ENCODE results near the gene KCMF1.

DNA sequence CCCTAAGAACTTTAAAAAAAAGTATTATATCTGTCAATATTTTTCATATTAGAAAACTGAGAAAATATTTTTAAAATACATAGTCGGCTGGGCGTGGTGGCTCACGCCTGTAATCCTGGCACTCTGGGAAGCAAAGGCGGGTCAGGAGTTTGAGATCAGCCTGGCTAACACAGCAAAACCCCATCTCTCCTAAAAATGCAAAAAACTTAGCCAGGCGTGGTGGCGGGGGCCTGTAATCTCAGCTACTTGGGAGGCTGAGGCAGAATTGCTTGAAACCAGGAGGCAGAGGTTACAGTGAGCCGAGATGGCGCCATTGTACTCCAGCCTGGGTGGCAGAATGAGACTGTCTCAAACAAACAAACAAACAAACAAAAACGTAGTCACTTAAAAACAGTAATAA, 5.1 kb upstream of the KCMF1 start:
- TF ChIP-seq, protein P1, sequence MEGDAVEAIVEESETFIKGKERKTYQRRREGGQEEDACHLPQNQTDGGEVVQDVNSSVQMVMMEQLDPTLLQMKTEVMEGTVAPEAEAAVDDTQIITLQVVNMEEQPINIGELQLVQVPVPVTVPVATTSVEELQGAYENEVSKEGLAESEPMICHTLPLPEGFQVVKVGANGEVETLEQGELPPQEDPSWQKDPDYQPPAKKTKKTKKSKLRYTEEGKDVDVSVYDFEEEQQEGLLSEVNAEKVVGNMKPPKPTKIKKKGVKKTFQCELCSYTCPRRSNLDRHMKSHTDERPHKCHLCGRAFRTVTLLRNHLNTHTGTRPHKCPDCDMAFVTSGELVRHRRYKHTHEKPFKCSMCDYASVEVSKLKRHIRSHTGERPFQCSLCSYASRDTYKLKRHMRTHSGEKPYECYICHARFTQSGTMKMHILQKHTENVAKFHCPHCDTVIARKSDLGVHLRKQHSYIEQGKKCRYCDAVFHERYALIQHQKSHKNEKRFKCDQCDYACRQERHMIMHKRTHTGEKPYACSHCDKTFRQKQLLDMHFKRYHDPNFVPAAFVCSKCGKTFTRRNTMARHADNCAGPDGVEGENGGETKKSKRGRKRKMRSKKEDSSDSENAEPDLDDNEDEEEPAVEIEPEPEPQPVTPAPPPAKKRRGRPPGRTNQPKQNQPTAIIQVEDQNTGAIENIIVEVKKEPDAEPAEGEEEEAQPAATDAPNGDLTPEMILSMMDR (IDR thresholded peaks at IDR 0.05), result no peak
- TF ChIP-seq POLR2A (IDR thresholded peaks at IDR 0.05), result no peak
- no peak for TF ChIP-seq POLR2AphosphoS5 (IDR thresholded peaks at IDR 0.05; ENCODE audit: insufficient read depth in 1 of 2, low read depth in 1 of 2)
